ENCODE results near the gene APH1B.
"Not testable (repeated sequence)": the region's sequence is repeated elsewhere in the genome, so short reads cannot be mapped to it uniquely, and the experiment has no call there.

APH1B gene

GRCh38 chr15:63294359-63294758 is 17.0 kb downstream of the APH1B start:
- DNase-seq (ENCODE audit: extremely low read depth in 1 of 2, low read depth in 1 of 2) = no peak

GRCh38 chr15:63295341-63295740 is 17.9 kb downstream of the APH1B start:
- no peak for DNase-seq (ENCODE audit: extremely low read depth in 1 of 2, low read depth in 1 of 2)

DNA sequence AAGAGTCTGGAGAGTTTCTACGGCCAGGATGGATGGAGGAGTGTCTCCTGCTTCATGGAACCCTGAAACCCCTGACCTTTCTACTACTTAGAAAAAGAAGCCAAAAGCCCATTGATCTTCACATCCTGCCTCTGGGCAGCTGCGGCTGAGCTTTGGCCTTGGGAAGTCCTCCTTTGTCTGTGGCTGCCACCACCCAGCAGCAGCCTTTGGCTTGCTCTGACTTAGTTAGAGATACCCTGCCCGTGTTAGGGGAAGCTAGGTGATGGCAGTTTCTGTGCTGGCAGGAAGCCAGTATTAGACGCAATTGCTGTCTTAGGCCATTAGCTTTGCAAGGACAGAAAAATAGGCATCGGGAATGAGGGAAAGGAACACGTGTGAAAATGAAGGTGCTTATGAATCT is 18.8 kb downstream of the APH1B start:
- no peak for DNase-seq (ENCODE audit: extremely low read depth in 1 of 2, low read depth in 1 of 2)

- no peak for DNase-seq (ENCODE audit: extremely low read depth in 1 of 2, low read depth in 1 of 2)
Measured at GRCh38 chr15:63299943-63300575, 22.7 kb downstream of the APH1B start.

- no peak for DNase-seq (ENCODE audit: extremely low read depth in 1 of 2, low read depth in 1 of 2)
Measured at GRCh38 chr15:63301088-63301487, 23.7 kb downstream of the APH1B start.

DNA sequence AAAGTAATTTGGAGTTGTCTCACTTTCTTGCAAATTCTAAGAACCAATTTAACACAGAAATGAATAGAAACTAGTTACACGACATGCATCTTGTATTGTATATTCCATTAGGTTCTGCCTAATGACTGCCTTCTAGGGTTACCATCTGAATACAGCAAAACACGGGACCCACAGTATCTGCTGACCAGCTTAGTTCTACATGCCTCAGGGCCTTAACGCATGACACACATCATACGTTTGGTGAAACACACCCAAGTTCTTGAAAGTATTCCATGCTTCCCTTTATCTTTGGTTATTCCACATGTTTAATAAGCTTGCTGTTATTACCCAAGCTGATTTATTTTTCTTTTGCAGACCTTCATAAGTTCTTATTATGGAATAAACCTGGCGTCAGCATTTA is 27.9 kb downstream of the APH1B start:
- no peak for DNase-seq (ENCODE audit: extremely low read depth in 1 of 2, low read depth in 1 of 2)

- no peak for DNase-seq (ENCODE audit: extremely low read depth in 1 of 2, low read depth in 1 of 2)
Measured at GRCh38 chr15:63306492-63307073, 29.2 kb downstream of the APH1B start.

DNA sequence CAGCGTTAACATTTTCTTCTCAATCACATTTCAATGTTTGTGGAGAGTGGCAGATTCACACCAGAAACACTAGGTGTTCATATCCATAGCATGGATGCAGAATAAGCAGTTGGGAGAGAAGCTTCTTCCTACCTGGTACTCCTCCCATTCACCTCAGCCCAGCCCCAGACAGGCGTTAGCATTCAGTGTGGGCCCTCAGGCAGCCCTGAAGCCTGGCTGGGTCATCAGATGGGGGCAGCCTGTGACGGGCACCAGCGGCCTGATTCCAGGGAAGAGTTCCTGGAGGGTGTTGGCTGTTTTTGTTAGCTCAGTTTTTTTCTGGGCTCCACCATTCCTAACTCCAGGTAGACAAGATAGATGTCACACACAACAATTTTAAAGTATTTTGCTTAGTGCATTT is 31.1 kb downstream of the APH1B start:
- DNase-seq (ENCODE audit: extremely low read depth in 1 of 2, low read depth in 1 of 2) = no peak

GRCh38 chr15:63308947-63309346 is 31.5 kb downstream of the APH1B start:
- DNase-seq (ENCODE audit: extremely low read depth in 1 of 2, low read depth in 1 of 2) = no peak

DNA sequence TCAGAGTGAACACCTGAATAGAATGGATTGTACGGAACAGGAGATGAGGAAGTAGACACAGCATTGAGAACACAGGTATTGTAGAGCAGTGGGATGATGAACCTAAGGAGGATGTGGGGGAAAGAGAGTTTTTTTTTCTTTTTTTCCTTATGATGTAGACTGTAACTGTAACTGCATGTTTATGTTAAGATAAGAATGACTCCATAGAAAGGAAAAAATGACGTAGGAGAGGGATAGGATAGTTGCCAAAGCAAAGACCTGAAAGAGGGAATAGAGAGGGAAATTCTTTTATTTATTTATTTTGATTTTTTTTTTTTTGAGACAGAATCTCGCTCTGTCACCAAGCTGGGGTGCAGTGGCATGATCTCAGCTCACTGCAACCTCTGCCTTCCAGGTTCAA is 33.2 kb downstream of the APH1B start:
- no peak for DNase-seq (ENCODE audit: extremely low read depth in 1 of 2, low read depth in 1 of 2)

DNA sequence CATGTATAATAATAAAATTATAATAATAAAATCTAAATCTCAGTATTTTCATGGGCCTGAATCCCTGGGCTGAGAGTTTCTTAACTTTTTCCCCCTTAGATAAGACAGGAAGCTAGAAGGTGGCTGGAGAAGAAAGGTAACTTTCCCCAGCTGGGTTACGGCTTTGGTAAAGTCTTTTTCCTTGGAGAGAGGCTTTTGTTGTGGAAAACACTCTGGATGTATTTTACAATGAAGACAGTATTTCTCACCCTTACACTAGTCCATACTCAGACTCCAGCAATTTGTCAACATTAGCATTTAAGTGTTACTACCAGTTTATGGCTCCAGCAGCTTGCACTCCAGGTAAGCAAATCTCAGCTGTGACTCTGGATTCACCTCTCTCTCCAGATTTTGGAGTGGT is 34.9 kb downstream of the APH1B start:
- DNase-seq (ENCODE audit: extremely low read depth in 1 of 2, low read depth in 1 of 2) = no peak

DNA sequence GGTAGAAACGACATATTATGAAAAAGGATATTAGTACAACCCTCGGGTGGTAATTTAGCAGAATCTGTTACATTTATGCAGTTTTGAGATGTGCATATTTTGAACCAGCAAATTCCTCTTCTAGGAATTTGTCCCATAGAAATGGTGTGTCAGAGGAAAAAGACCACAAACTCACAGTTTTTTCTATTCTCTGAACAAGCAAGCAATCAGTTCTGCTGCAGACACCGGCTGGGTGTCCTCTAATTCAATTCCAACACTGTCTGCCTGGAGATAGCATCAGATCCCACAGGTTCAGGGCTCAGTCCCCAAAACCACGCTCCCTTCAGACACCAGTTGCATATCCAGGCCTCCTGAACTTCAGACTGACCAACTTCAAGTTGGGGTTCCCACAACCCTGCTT is 36.4 kb downstream of the APH1B start:
- no peak for DNase-seq (ENCODE audit: extremely low read depth in 1 of 2, low read depth in 1 of 2)

DNA sequence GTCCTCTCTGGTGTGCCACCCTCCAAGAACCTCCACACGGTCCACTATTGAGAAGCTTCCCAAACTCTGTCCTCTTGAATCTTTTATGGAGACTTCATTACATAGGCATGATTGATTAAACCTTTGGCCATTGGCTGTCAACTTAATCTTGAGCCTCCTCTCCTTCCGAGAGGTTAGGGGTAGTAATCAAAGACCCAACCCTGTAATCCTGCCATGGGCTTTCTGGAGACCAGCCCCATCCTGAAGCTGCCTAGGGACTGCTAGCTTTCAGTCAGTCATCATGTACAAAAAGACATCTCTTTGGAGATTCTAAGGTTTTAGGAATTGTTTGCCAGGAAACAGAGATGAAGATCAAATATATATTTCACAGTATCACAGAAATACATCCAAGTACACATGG is 37.0 kb downstream of the APH1B start:
- DNase-seq (ENCODE audit: extremely low read depth in 1 of 2, low read depth in 1 of 2) = no peak

DNA sequence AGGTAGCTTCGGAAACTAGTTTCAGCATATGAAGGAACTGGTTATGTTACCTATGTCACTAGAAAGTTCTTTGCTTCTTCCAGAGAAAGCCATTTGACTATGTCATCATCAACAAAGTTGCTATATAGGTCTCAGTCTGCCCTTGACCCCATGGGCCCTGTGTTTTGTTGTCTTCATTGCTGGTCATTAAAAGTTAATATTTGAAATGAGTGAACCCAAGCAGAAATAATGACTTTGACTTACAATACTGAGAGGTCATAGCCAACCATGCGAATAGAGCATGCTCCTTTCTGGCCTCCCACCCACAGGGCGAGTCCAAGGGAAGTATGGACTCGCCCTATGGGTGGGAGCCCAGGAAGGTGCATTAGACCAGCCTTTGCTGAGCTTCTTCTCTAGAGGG is 40.9 kb downstream of the APH1B start:
- DNase-seq (ENCODE audit: extremely low read depth in 1 of 2, low read depth in 1 of 2) = no peak

DNA sequence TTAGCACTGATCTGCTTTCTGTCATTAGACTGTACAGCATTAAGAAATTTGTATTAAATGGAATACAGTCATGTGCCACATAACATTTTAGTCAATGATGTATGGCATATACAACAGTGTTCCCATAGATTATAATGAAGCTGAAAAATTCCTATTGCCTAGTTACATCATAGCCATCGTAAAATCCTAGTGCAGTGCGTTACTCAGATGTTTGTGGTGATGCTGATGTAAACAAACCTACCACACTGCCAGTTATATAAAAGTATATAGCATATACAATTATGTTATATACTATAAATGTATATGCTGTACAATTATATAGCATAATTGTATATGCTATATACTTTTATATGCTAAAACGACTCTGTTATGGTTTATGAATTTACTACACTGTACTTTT is 41.7 kb downstream of the APH1B start:
- no peak for DNase-seq (ENCODE audit: extremely low read depth in 1 of 2, low read depth in 1 of 2)

- DNase-seq (ENCODE audit: extremely low read depth in 1 of 2, low read depth in 1 of 2) = not testable (repeated sequence)
Measured at GRCh38 chr15:63320446-63320845, 43.0 kb downstream of the APH1B start.

- DNase-seq (ENCODE audit: extremely low read depth in 1 of 2, low read depth in 1 of 2) = not testable (repeated sequence)
Measured at GRCh38 chr15:63320981-63321380, 43.6 kb downstream of the APH1B start.

GRCh38 chr15:63321462-63321861 is 44.1 kb downstream of the APH1B start:
- DNase-seq (ENCODE audit: extremely low read depth in 1 of 2, low read depth in 1 of 2) = no peak

DNA sequence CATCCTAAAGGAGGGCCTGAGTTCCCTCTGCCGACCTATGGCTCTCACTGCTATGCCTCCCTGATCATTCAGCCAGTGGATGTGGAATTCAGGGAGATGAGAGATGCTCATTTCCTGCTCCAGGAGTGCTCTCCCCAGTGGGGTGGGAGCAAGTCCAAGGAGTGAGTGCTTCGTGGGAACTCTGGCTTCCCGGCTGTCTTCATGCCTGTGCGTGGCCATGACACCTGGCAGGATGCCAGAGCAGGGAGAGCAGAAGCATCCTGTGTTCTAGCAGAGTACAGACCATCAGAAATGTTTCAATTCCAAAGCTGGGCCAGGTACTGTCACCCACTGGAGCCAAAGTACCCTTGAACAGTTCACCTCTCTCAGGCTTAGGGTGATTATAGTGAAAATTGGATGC is 45.1 kb downstream of the APH1B start:
- no peak for DNase-seq (ENCODE audit: extremely low read depth in 1 of 2, low read depth in 1 of 2)

DNA sequence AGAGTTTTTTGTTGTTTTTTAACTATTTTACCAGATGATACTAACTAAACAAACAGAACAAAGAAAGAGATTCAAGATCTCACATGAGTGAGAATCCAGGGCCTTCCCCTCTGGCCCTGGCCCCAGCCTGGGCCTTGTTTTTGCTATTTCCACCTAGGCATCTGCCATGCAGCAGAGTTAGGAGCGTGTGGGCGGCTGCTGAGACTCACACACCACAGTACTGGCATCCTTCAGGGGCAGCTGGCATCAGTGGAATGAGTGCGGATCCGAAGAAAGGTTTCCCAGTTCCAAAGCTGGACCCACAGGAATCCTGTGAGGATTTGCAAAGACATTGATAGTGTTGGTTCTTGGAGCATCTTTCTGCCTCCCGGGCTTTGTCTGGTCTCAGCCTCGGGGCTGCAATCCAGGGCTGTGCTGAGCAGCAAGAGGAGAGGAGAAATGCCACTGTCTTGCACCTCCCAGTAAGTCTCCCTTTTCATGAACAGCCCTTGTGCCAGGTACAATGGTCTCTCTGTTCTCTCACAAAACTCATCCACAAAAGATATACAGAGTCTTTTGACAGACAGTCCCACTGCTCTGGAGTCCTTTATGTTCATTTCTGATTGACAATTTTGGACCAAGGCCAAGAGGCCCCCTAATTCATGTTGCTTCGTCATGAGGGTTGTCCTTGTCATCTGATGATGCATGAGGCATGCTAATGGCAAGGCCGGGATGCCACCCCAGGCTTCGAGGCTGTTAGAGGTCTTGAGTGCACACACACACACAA is 46.6 kb downstream of the APH1B start:
- no peak for DNase-seq (ENCODE audit: extremely low read depth in 1 of 2, low read depth in 1 of 2)

DNA sequence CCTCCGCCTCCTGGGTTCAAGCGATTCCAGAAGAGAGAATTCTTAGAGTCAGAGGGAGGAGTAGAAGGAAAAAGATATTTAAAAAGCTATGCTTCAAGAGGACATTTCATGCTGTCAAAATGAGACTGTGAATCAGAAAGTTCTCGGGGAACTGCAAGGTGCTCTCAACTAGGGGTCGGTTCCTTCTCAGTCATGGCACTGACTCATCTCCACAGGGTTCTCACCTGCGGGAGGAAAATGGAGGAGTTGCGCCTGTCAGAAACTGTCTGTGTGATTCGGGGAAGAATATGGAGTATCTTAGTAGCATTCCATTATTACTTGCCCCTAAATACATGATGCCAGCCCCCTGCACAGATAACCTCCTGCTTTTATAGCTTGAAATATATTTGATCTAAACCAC is 47.4 kb downstream of the APH1B start:
- no peak for DNase-seq (ENCODE audit: extremely low read depth in 1 of 2, low read depth in 1 of 2)

GRCh38 chr15:63327648-63328421 is 50.4 kb downstream of the APH1B start:
- no peak for DNase-seq (ENCODE audit: extremely low read depth in 1 of 2, low read depth in 1 of 2)
